ENCODE measurements around the gene CCDC12.

Gene CCDC12

DNA sequence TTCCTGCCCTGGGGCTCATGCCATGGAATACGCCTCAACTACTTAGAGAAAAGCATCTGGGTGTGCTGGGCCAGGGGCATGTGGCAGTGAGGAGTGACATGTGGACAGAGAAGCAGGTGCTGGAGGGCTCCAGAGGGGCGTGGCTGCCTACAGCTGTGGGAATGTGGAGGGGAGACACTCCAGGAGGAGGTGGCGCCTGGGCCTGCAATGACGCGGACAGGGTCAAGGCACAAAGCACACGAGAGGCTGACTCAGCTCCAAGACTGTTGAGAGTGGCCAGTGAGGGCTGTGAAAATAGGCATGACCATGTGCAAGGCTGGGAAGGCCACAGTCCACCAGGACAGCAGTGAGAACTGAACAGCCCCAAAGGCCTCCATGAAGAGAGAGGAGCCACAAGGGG, 50.5 kb downstream of the CCDC12 start:
- no peak overlapping the region; the same call in 1 of the 2 replicates for H3K27ac ChIP-seq
- TF ChIP-seq, protein P1, sequence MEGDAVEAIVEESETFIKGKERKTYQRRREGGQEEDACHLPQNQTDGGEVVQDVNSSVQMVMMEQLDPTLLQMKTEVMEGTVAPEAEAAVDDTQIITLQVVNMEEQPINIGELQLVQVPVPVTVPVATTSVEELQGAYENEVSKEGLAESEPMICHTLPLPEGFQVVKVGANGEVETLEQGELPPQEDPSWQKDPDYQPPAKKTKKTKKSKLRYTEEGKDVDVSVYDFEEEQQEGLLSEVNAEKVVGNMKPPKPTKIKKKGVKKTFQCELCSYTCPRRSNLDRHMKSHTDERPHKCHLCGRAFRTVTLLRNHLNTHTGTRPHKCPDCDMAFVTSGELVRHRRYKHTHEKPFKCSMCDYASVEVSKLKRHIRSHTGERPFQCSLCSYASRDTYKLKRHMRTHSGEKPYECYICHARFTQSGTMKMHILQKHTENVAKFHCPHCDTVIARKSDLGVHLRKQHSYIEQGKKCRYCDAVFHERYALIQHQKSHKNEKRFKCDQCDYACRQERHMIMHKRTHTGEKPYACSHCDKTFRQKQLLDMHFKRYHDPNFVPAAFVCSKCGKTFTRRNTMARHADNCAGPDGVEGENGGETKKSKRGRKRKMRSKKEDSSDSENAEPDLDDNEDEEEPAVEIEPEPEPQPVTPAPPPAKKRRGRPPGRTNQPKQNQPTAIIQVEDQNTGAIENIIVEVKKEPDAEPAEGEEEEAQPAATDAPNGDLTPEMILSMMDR (conservative IDR thresholded peaks at IDR 0.05) = no peak

DNA sequence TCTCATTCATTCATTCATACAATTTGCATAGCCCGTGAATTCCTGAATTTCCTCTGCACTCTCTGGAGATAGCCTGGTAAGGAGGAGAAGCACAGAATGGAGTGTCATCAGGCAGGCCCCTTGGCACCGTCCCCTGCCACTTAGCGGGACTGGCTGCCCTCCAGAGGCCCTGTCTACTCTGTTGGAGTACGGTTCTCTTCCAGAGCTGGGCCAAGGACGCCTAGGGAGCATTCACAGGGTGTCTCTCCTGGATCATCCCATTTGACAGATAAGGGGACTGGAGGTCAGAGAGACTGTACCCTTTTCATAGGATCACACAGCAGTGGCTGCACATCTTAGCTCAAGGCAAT, 51.0 kb downstream of the CCDC12 start:
- H3K27ac ChIP-seq = no peak overlapping the region; the same call in 1 of the 2 replicates
- TF ChIP-seq, protein P1 (conservative IDR thresholded peaks at IDR 0.05) = no peak

DNA sequence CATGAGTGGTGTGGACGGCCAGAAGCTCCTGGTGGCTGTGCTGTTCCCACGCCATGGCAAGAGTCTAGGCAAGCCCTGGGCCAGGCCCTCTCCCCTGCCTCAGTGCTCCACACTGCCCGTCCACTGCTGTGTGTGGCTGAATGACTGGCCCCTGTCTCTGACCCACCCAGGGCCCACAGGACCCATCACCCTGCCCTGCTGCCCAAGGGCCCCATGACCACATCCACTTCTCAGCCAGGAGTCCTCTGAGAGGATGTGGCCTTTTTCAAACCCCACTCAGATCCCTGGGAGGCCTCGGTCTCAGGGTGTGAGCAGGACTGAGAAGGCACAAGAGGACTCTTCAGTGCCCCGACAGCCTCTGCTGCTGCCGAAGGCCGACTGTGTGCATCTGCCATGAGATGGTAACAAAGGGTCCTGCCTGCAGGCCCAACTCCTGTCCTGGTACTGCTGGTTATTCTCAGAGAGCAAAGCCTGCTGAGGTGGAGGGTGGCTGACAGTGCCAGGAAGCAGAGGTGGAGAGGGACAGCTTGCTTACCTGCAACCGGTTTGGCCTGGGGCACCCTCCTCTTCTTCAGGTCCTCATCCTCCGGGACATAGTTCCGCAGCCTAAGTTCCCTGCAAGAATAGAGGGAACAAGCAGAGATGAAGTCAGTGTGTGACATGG, 51.5 kb downstream of the CCDC12 start:
- no peak overlapping the region; the same call in 1 of the 2 replicates for H3K27ac ChIP-seq
- TF ChIP-seq, protein P1 (conservative IDR thresholded peaks at IDR 0.05) = no peak

DNA sequence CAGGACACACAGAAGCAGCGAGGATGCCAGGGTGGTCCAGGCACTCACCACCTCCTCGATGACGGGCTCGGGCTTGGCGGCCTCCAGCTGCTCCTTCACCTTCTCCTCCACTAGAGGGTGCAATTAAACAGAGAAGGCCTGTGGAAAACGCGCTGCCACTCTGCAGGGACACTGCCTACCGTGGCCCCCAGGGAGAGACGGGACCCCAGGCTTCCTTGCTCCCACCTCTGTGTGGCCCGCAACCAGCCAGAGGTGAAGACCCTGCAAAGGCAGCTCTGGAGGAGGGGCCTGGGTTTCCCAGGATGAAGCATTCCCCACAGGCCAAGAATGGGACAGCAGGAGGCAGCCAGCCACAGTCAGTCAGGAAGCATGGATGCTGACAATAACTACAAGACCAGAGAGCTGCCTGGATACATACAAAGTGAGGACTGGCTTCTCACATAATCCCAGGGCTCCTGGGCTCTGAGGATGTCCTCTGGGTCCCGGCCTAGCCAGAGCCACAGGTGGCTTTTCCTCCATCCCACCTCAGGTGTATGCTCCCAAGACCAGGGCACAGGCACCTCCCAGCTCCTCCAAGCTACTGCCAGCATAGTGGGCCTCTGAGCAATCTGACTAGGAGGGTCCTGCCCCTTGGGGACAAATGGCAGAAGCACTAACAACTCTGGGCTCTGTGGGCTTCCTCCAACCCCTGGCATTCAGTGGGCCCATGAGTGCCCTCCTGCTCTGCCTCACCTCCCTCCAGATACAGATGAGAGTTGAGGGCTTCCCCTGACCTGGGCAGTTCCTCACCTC, 52.8 kb downstream of the CCDC12 start:
- TF ChIP-seq, protein P1 (conservative IDR thresholded peaks at IDR 0.05) = peak; percentile 83

DNA sequence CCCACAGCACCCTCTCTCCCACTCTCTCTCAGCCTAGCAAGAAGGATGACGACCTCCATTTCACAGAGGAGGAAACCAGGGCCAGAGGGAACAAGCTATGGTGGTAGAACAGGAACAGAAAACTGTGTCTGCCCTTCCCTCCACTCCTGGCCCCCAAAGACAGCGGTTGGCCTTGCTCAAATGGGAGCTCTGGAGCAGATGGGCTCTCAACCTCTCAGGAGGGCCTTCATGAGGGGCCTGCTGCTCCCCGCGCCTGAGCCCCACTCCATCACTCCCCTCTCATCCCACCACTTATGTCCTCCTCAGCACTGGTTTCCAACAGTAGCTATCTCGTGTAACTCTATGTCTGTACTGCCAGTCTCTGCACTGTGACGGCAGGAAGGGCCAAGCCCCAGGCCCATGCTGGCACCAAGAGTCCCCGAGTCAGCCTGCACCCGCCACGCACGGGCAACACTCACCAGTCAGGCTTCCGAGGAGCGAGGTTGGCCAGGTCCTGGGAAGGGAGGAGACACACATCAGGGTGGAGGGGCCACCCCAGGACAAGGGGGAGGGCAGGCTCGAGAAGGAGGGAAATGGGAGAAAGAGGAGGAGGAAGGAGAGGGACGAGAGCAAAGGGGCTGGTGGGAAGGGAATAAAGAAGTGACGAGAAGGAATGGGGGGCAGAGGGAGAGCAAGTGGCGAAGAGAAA, 53.5 kb downstream of the CCDC12 start:
- H3K27ac ChIP-seq = no peak overlapping the region
- TF ChIP-seq, protein P1 (conservative IDR thresholded peaks at IDR 0.05) = no peak

More for the DNA sequence above, 52.8 kb downstream of the CCDC12 start:
- no peak overlapping the region for H3K27ac ChIP-seq

DNA sequence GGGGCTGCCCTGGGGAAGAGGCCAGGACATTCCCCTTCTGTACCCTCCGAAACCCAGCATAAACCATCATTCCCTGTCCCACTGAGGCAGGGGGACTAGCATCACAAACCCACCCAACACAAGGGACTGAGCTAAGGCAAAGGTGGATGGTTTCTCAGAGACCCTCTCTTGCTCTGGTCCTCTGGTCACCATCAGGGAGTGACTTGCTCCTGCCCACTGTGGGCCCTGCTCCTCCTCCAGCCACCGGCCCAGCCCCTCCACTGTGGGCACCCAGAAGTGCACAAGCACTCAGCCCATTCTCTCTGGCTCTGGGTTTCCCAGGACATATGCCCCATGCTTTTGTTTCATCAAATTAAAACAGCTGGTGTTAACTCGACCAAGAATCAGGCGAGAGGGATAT, 54.1 kb downstream of the CCDC12 start:
- H3K27ac ChIP-seq = no peak overlapping the region
- TF ChIP-seq, protein P1 (conservative IDR thresholded peaks at IDR 0.05) = no peak

DNA sequence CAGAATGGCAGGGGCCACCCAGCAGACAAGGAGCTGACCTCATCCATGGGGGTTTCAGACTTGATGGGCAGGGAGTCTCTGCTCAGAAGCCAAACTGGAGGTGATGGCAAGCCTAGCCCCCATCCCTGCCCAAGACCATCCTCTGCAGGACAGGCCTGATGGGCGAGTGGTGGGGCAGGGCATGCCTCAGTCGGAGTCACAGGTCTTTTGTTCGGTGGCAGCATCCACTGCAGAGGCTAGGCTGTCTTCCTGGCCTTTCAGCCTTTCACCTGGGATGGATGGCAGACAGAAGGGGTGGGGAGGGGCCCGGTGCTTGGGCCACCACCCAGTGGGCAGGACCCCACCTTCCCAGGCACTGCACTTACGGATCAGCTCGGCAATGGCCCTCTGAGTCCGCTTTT, 54.7 kb downstream of the CCDC12 start:
- TF ChIP-seq, protein P1 (conservative IDR thresholded peaks at IDR 0.05) = no peak
- no peak overlapping the region for H3K27ac ChIP-seq
